ENCODE measurements around the gene GBE1. TPM values are rescaled to one million over a fixed set of nuclear protein-coding genes. Genes with fewer than 3 reads are reported as not detected.

GBE1 gene
- total and polyA plus RNA-seq, 9 of the 15 experiments (the other 6 are each of a cell fraction or from before 2014, with no cell fraction given) = 7.9 to 25.6 (median 13.1) TPM

- no peak for TF ChIP-seq ZBTB9 (CRISPR knock-in tag; IDR thresholded peaks at IDR 0.05)
Observed at GRCh38 chr3:81544385-81544784, 217.1 kb downstream of the GBE1 start (continued).

GRCh38 chr3:81540787-81541186 lies 220.7 kb downstream of the GBE1 start:
- no peaks in the 10 kb centered on the region for H3K36me3 ChIP-seq (ENCODE audit: control insufficient read depth, insufficient read depth, low read length)
- POLR2A ChIA-PET = no interaction called here
- peak in 1 of 4 experiments; percentile 8 for DNase-seq (ENCODE audit: extremely low read depth in 1 of 4, low spot score in 3 of 4)

More at GRCh38 chr3:81540787-81541186, 220.7 kb downstream of the GBE1 start:
- no peaks in the 10 kb centered on the region for H3K27me3 ChIP-seq (ENCODE audit: control insufficient read depth in 2 of 2, insufficient read depth in 2 of 2, low read length in 2 of 2)
- intact Hi-C loops (cut with micrococcal nuclease) = no loop called here
- no peak overlapping the region for H3K9ac ChIP-seq (ENCODE audit: insufficient read depth in 1 of 2, low read depth in 2 of 2, low read length in 2 of 2)
- no peak overlapping the region; the same call in 1 of the 2 replicates for H3K4me2 ChIP-seq (ENCODE audit: insufficient read depth, low read length)
- H3K9me3 ChIP-seq (replicated peaks; ENCODE audit: control insufficient read depth, insufficient read depth, low read depth, low read length) = no peaks in the 10 kb centered on the region
- no peaks in the 10 kb centered on the region for H4K20me1 ChIP-seq (replicated peaks; ENCODE audit: control insufficient read depth, insufficient read depth, low read length)
- CTCF ChIA-PET (ENCODE audit: low intra/inter-chr PET ratio) = no interaction called here
- H3K4me1 ChIP-seq (replicated peaks in 1 of 2; ENCODE audit: control insufficient read depth in 2 of 2, insufficient read depth in 2 of 2, low read length in 2 of 2) = no peaks in the 10 kb centered on the region; a peak in 1 of 5 replicates
- in situ Hi-C loops (cut with MboI) = no loop called here
- H3K79me2 ChIP-seq (ENCODE audit: control insufficient read depth, insufficient read depth, low read length) = no peaks in the 10 kb centered on the region
- TF ChIP-seq PBX2 (CRISPR knock-in tag; IDR thresholded peaks at IDR 0.05; ENCODE audit: low read depth) = no peak
- peak; percentile 51 for TF ChIP-seq PBX2 (tag; conservative IDR thresholded peaks at IDR 0.05; ENCODE audit: low read depth)
- no peak for TF ChIP-seq ZNF408 (CRISPR knock-in tag; IDR thresholded peaks at IDR 0.05; ENCODE audit: low read depth)
- TF ChIP-seq MEIS2 (IDR thresholded peaks at IDR 0.05; ENCODE audit: partially characterized antibody) = peak; percentile 18
- TF ChIP-seq ZNF57 (CRISPR knock-in tag; IDR thresholded peaks at IDR 0.05) = no peak
- FAIRE-seq (no peak), ATAC-seq (no peak)
- no peak overlapping the region for H3K27ac ChIP-seq (ENCODE audit: extremely low read depth, low read depth, low read length)
- no peak overlapping the region for H3K4me3 ChIP-seq
- H3K9me1 ChIP-seq (ENCODE audit: control insufficient read depth, insufficient read depth, low read length) = no peaks in the 10 kb centered on the region
- H2AFZ ChIP-seq (ENCODE audit: low read depth, low read length) = no peak overlapping the region
- no TSS peak for BruUV-seq (replicated peaks)
- 13% methylated on average over 1 of the region's 1 CpG for WGBS (ENCODE audit: insufficient coverage, low coverage, missing lambda C conversion rate)
